Osteoblast (primary cell): Measurements from ENCODE around the gene NR4A1. TPM values are rescaled to one million over a fixed set of nuclear protein-coding genes. Genes with fewer than 3 reads are reported as not detected.
A peak's percentile ranks its signal among the peaks of the same experiment; 100 is the strongest.

Experiments used
- DNase-seq: peaks from one replicate; pipeline ENCODE4 v3.0.0; 2011; ENCODE audit warnings: low spot score, mixed read lengths; ENCODE audit not compliant: insufficient read length; ENCODE audit errors: missing footprints
- H2AFZ ChIP-seq: 2 replicates; pipeline ENCODE4 v1.6.0; 2011; ENCODE audit warnings: mild to moderate bottlenecking, low read length
- H3K27ac ChIP-seq: 2 replicates; pipeline ENCODE4 v1.5.1; 2011; ENCODE audit warnings: mild to moderate bottlenecking, low read depth, low read length, moderate library complexity
- H3K27me3 ChIP-seq: 2 replicates; pipeline ENCODE4 v1.6.0; 2012; ENCODE audit warnings: mild to moderate bottlenecking, control low read depth, inconsistent platforms, low read length, moderate library complexity; ENCODE audit not compliant: insufficient read depth
- H3K36me3 ChIP-seq: 2 replicates; pipeline ENCODE4 v1.5.1; 2011; ENCODE audit warnings: mild to moderate bottlenecking, low read length, control low read depth, moderate library complexity; ENCODE audit not compliant: insufficient read depth
- H3K4me1 ChIP-seq: 2 replicates; pipeline ENCODE4 v1.5.1; 2011; ENCODE audit warnings: mild to moderate bottlenecking, low read length, control low read depth, moderate library complexity; ENCODE audit not compliant: insufficient read depth
- H3K4me2 ChIP-seq: 2 replicates; pipeline ENCODE4 v1.6.0; 2011; ENCODE audit warnings: mild to moderate bottlenecking, low read length; ENCODE audit not compliant: insufficient read depth
- H3K4me3 ChIP-seq: fragments of 200-600 bp; sonication (generic); 3 replicates; pipeline ENCODE4 v1.5.1; 2012; ENCODE audit warnings: mild to moderate bottlenecking, low read length, inconsistent platforms; ENCODE audit not compliant: insufficient read depth
- H3K79me2 ChIP-seq: 2 replicates; pipeline ENCODE4 v1.6.0; 2012; ENCODE audit warnings: mild to moderate bottlenecking, low read length, control low read depth, inconsistent platforms; ENCODE audit not compliant: insufficient read depth
- H3K9me3 ChIP-seq: 2 replicates; pipeline ENCODE4 v1.5.1; 2011; ENCODE audit warnings: low read depth, low read length, control low read depth
- H4K20me1 ChIP-seq: 2 replicates; pipeline ENCODE4 v1.6.0; 2012; ENCODE audit warnings: mild to moderate bottlenecking, low read length, control low read depth; ENCODE audit not compliant: insufficient read depth
- total RNA-seq: library from RNA; depleted of rRNA; stranded (reverse); fragments of >200 nt; gene quantifications from 2 replicates; pipeline ENCODE4 v1.2.3, GENCODE V29; 2012
- TF ChIP-seq, protein P1 (sequence below): IDR thresholded peaks from 2 replicates; pipeline ENCODE4 v1.5.1; 2011; ENCODE audit warnings: mild to moderate bottlenecking, low read depth, low read length, moderate library complexity; ENCODE audit errors: extremely low read depth

The NR4A1 gene
- total RNA-seq, 1 donor = 3.3 TPM

DNA sequence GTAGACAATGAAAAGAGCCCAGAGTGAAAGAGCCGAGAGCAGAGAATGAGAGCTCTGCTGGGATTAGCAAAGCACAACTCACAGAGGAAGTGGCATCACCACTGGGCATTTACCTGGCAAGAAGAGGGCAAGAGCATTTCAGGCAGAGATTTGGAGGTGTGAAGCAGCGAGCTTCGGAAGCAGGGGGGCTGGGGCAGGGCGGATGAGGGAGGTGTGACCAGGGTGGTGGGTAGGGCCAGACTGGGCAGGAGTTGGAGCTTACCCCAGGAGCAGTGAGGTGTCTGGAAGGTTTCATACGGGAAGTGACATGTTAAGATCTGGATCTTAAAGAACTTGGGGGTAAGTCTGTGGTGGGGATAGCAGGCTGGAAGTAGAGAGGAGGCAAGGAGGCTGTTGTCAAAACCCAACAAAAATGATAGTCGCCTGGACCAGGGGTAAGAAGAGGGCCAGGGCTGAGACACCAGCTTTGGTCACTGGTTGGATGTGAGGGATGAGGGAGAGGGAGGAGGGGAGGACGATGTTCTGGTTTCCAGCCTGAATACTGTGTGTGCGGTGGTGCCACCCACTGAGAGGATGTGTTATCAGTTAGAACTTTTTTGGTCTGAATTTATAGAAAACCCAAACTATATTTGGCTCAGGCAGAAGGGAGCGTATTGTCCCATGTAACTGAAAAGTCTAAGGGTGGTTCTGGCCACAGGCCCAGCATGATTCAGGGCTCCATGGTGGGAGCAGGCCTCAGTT, 33.4 kb downstream of the NR4A1 start:
- Histone ChIP-seq H3K4me3 (no peak overlapping the region), H3K36me3 (no peaks in the 10 kb centered on the region), H3K27ac (no peak overlapping the region), H3K4me2 (no peak overlapping the region), H3K79me2 (no peaks in the 10 kb centered on the region), H3K4me1 (peaks cover 25% of the 10 kb centered on the region), H3K9me3 (no peaks in the 10 kb centered on the region), H2AFZ (no peak overlapping the region), H4K20me1 (peaks cover 10% of the 10 kb centered on the region), H3K27me3 (peaks cover 9% of the 10 kb centered on the region)
- TF ChIP-seq, protein P1, sequence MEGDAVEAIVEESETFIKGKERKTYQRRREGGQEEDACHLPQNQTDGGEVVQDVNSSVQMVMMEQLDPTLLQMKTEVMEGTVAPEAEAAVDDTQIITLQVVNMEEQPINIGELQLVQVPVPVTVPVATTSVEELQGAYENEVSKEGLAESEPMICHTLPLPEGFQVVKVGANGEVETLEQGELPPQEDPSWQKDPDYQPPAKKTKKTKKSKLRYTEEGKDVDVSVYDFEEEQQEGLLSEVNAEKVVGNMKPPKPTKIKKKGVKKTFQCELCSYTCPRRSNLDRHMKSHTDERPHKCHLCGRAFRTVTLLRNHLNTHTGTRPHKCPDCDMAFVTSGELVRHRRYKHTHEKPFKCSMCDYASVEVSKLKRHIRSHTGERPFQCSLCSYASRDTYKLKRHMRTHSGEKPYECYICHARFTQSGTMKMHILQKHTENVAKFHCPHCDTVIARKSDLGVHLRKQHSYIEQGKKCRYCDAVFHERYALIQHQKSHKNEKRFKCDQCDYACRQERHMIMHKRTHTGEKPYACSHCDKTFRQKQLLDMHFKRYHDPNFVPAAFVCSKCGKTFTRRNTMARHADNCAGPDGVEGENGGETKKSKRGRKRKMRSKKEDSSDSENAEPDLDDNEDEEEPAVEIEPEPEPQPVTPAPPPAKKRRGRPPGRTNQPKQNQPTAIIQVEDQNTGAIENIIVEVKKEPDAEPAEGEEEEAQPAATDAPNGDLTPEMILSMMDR = no peak
- peak; percentile 52 for DNase-seq

DNA sequence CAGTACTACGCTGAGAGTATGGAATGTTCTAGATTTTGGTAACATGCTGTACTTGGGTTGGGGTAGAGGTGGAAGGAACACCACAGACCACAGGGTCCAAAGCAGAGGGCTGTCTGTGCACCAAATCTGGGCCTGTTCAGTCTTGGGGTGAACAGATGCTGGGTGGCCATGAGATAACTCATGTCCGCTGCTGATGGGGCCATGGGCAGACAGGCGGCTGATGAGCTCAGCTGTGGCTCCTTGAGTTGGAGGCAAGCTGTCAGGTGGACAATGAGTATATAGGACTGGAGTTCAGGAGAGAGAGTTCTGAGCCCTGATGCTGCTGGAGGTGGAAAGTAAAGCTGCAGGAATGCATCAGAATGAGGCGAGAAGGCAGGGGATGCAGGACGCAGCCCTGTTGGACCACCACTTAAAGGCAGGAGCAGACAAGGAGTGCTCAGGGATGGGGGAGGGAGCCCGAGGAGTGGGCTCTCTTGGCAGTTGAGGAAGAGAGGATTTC, 34.5 kb downstream of the NR4A1 start:
- H4K20me1 ChIP-seq = peaks cover 10% of the 10 kb centered on the region
- TF ChIP-seq, protein P1 = no peak
- H3K79me2 ChIP-seq = no peaks in the 10 kb centered on the region
- H3K4me1 ChIP-seq = peaks cover 25% of the 10 kb centered on the region
- no peak overlapping the region for H3K4me3 ChIP-seq
- H2AFZ ChIP-seq = no peak overlapping the region
- DNase-seq = peak; percentile 58
- no peak overlapping the region for H3K4me2 ChIP-seq
- no peaks in the 10 kb centered on the region for H3K9me3 ChIP-seq
- no peak overlapping the region for H3K27ac ChIP-seq
- H3K36me3 ChIP-seq = no peaks in the 10 kb centered on the region
- peaks cover 15% of the 10 kb centered on the region for H3K27me3 ChIP-seq

DNA sequence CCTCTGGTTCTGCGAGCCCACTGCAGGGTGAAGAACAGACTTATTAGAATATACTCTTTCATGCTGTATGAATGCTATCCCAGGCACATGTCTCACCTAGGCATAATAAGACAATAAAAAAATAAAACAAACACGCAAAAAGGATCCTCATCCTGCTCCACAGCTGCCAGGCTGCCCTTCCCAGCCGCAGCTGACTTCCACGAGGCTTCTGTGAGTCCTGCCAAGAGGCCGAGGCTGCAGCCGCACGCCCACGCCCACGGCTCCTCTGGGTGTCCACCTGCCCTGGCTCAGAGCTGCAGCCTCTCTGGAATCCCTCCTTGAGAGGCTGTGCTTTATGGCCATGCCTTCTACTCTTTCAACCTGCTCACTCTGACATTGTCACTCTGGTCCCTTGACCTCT, 35.1 kb downstream of the NR4A1 start:
- no peak for DNase-seq
- Histone ChIP-seq H3K27ac (no peak overlapping the region), H3K4me1 (peaks cover 20% of the 10 kb centered on the region), H3K9me3 (no peaks in the 10 kb centered on the region), H3K36me3 (no peaks in the 10 kb centered on the region), H3K27me3 (peaks cover 21% of the 10 kb centered on the region), H2AFZ (no peak overlapping the region), H3K4me3 (no peak overlapping the region), H3K4me2 (no peak overlapping the region), H3K79me2 (no peaks in the 10 kb centered on the region), H4K20me1 (peaks cover 10% of the 10 kb centered on the region)
- TF ChIP-seq, protein P1 = no peak

DNA sequence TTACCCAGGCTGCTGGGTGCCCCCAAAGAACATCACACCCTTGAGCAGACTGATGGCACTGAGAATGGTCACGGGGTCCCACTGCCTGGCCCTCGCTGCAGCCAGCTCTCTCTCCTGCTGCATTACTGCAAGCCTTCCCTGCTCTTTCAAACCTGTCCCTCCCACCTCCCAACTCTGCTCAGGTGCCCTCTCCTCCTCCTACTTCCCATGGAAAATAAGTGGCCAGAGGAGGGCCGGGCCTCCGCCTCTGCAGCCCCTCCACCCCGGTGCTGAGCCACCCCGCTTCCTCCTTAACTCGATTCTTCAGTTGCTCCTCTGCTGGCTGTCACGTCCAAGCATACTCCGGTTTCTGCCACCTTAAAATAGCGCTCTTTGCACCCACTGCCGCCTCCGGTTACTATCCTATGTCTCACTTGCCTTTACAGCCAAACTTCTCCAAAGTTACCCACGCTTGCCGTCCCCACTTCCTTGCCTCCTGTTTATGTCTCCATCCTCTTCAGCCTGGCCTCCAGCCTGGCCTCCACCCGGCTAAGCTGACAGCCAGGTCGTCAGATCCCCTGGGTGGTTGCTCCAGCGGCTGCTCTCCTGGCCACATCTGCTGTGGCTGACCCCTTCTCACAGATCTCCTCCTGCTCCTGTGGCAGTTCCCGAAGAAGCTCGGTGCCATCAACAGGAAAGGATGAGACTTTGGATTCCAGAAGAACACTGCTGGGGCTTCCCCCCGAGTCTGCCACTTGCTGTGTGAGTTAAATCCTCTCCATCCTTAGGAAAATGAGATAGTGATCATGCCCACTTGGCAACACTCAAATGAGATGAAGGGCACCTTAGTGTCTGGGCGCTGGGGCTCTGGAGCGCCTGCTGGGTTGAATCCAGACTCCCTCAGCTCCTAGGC, 35.9 kb downstream of the NR4A1 start:
- TF ChIP-seq, protein P1 = no peak
- H3K4me1 ChIP-seq = peaks cover 12% of the 10 kb centered on the region
- H4K20me1 ChIP-seq = peaks cover 10% of the 10 kb centered on the region
- no peak overlapping the region for H3K4me3 ChIP-seq
- H3K27me3 ChIP-seq = peaks cover 29% of the 10 kb centered on the region
- H3K79me2 ChIP-seq = no peaks in the 10 kb centered on the region
- DNase-seq = peak; percentile 77
- H2AFZ ChIP-seq = no peak overlapping the region
- no peaks in the 10 kb centered on the region for H3K36me3 ChIP-seq
- no peaks in the 10 kb centered on the region for H3K9me3 ChIP-seq
- H3K4me2 ChIP-seq = no peak overlapping the region
- no peak overlapping the region for H3K27ac ChIP-seq
